H9 (cell line): ENCODE measurements around the gene AREG. TPM values are rescaled to one million over a fixed set of nuclear protein-coding genes. Genes with fewer than 3 reads are reported as not detected.

Source experiments
- DNase-seq: peaks from one replicate; pipeline ENCODE4 v3.0.0-alpha.2; 2017
- H2AFZ ChIP-seq: one replicate; pipeline ENCODE4 v1.6.1; 2013; ENCODE audit warnings: mild to moderate bottlenecking, low read length, control low read depth, moderate library complexity
- H2AK5ac ChIP-seq: 2 replicates; pipeline ENCODE4 v1.6.1; 2013; ENCODE audit warnings: low read length, control low read depth, mixed read lengths; ENCODE audit not compliant: insufficient read length
- H2BK120ac ChIP-seq: one replicate; pipeline ENCODE4 v1.6.1; 2013; ENCODE audit warnings: low read depth, mild to moderate bottlenecking, low read length, control low read depth, inconsistent platforms; ENCODE audit not compliant: poor library complexity, severe bottlenecking
- H2BK12ac ChIP-seq: 2 replicates; pipeline ENCODE4 v1.6.1; 2013; ENCODE audit warnings: low read length, control low read depth, mixed read lengths, low read depth; ENCODE audit not compliant: insufficient read length
- H2BK15ac ChIP-seq: 2 replicates; pipeline ENCODE4 v1.6.1; 2013; ENCODE audit warnings: low read depth, low read length, control low read depth
- H2BK20ac ChIP-seq: one replicate; pipeline ENCODE4 v1.6.1; 2013; ENCODE audit warnings: low read depth, mild to moderate bottlenecking, low read length, control low read depth, inconsistent platforms; ENCODE audit not compliant: poor library complexity, severe bottlenecking
- H2BK5ac ChIP-seq: 2 replicates; pipeline ENCODE4 v1.6.1; 2013; ENCODE audit warnings: low read length, control low read depth, mixed read lengths; ENCODE audit not compliant: insufficient read length
- H3K14ac ChIP-seq: 2 replicates; pipeline ENCODE4 v1.6.1; 2013; ENCODE audit warnings: low read length, control low read depth; ENCODE audit not compliant: insufficient read depth
- H3K18ac ChIP-seq: 2 replicates; pipeline ENCODE4 v1.6.1; 2013; ENCODE audit warnings: low read depth, mild to moderate bottlenecking, mixed read lengths, low read length, control low read depth; ENCODE audit not compliant: insufficient read length
- H3K23ac ChIP-seq: 2 replicates; pipeline ENCODE4 v1.6.1; 2013; ENCODE audit warnings: low read length, control low read depth, mixed read lengths, low read depth; ENCODE audit not compliant: insufficient read length
- H3K23me2 ChIP-seq: 2 replicates; pipeline ENCODE4 v1.6.1; 2013; ENCODE audit warnings: low read depth, mild to moderate bottlenecking, mixed read lengths, low read length, control low read depth; ENCODE audit not compliant: insufficient read length, poor library complexity, severe bottlenecking
- H3K27ac ChIP-seq: 2 replicates; pipeline ENCODE4 v1.5.1; 2013; ENCODE audit warnings: low read length, control low read depth, mixed read lengths, low read depth; ENCODE audit not compliant: insufficient read length
- H3K27me3 ChIP-seq: 2 replicates; pipeline ENCODE4 v1.6.1; 2013; ENCODE audit warnings: low read length, control low read depth, inconsistent platforms; ENCODE audit not compliant: insufficient read depth
- H3K4ac ChIP-seq: 2 replicates; pipeline ENCODE4 v1.6.1; 2013; ENCODE audit warnings: low read depth, mild to moderate bottlenecking, control low read depth, inconsistent platforms, low read length, moderate library complexity
- H3K4me1 ChIP-seq: 2 replicates; pipeline ENCODE4 v1.6.1; 2013; ENCODE audit warnings: low read length, control low read depth, inconsistent platforms; ENCODE audit not compliant: insufficient read depth
- H3K4me2 ChIP-seq: 2 replicates; pipeline ENCODE4 v1.6.1; 2013; ENCODE audit warnings: low read length, control low read depth, mixed read lengths; ENCODE audit not compliant: insufficient read length, insufficient read depth
- H3K56ac ChIP-seq: 2 replicates; pipeline ENCODE4 v1.6.1; 2013; ENCODE audit warnings: low read depth, mild to moderate bottlenecking, mixed read lengths, low read length, control low read depth; ENCODE audit not compliant: insufficient read length
- H3K79me1 ChIP-seq: 2 replicates; pipeline ENCODE4 v1.6.1; 2013; ENCODE audit warnings: low read depth, mild to moderate bottlenecking, moderate library complexity, low read length, control low read depth, inconsistent platforms; ENCODE audit not compliant: insufficient read depth, poor library complexity, severe bottlenecking
- H3K79me2 ChIP-seq: 2 replicates; pipeline ENCODE4 v1.6.1; 2013; ENCODE audit warnings: low read length, control low read depth, inconsistent platforms; ENCODE audit not compliant: insufficient read depth
- H3K9ac ChIP-seq: 2 replicates; pipeline ENCODE4 v1.6.1; 2013; ENCODE audit warnings: low read length, control low read depth, mixed read lengths; ENCODE audit not compliant: insufficient read length; ENCODE audit errors: extremely low read depth
- H3K9me3 ChIP-seq: one replicate; pipeline ENCODE4 v1.6.1; 2013; ENCODE audit warnings: low read depth, low read length, inconsistent platforms; ENCODE audit not compliant: control insufficient read depth
- H3T11ph ChIP-seq: one replicate; pipeline ENCODE4 v1.6.1; 2013; ENCODE audit warnings: mild to moderate bottlenecking, low read length, control low read depth, inconsistent platforms
- H4K20me1 ChIP-seq: one replicate; pipeline ENCODE4 v1.6.1; 2013; ENCODE audit not compliant: control insufficient read depth, insufficient read length, insufficient read depth
- H4K5ac ChIP-seq: 2 replicates; pipeline ENCODE4 v1.6.1; 2013; ENCODE audit warnings: low read depth, mild to moderate bottlenecking, mixed read lengths, low read length, control low read depth; ENCODE audit not compliant: insufficient read length
- H4K8ac ChIP-seq: replicated peaks from 2 replicates; pipeline ENCODE4 v1.6.1; 2013; ENCODE audit warnings: low read length, control low read depth, mixed read lengths, low read depth; ENCODE audit not compliant: insufficient read length
- H4K91ac ChIP-seq: 2 replicates; pipeline ENCODE4 v1.6.1; 2013; ENCODE audit warnings: low read depth, mild to moderate bottlenecking, moderate library complexity, mixed read lengths, low read length, control low read depth; ENCODE audit not compliant: insufficient read length
- H3K27ac Mint-ChIP-seq, 3 experiments: 2 replicates in 2 of 3; 3 replicates in 1 of 3; pipeline ENCODE4 v1.8.0; 2020 to 2021; ENCODE audit warnings: mixed read lengths in 3 of 3, mild to moderate bottlenecking in 1 of 3, moderate library complexity in 1 of 3
- H3K27me3 Mint-ChIP-seq: 2 replicates; pipeline ENCODE4 v1.8.0; 2021; ENCODE audit warnings: low read depth, mild to moderate bottlenecking, moderate library complexity, mixed read lengths
- H3K36me3 Mint-ChIP-seq, 3 experiments: 2 replicates in 2 of 3; 3 replicates in 1 of 3; pipeline ENCODE4 v1.8.0; 2020 to 2021; ENCODE audit warnings: low read depth in 3 of 3, mixed read lengths in 3 of 3; ENCODE audit not compliant: insufficient read depth in 1 of 3
- H3K4me1 Mint-ChIP-seq, 2 experiments: 2 replicates each; pipeline ENCODE4 v1.8.0; 2020; ENCODE audit warnings: mixed read lengths in 2 of 2
- H3K4me3 Mint-ChIP-seq, 2 experiments: 2 replicates in 1 of 2; 3 replicates in 1 of 2; pipeline ENCODE4 v1.8.0; 2020 to 2021; ENCODE audit warnings: mild to moderate bottlenecking in 2 of 2, mixed read lengths in 2 of 2, moderate library complexity in 1 of 2
- H3K9me3 Mint-ChIP-seq, 2 experiments: 2 replicates in 1 of 2; 3 replicates in 1 of 2; pipeline ENCODE4 v1.8.0; 2020; ENCODE audit warnings: mild to moderate bottlenecking in 2 of 2, mixed read lengths in 2 of 2, moderate library complexity in 1 of 2
- CTCF ChIP-seq: fragments of 200-600 bp; sonication (generic); conservative IDR thresholded peaks from 3 replicates; pipeline ENCODE4 v1.8.0; 2021; ENCODE audit warnings: antibody characterized with exemption, mild to moderate bottlenecking
- WGBS: extraction: QIAGEN DNeasy Blood & Tissue Kit; methylation state at CpG from one replicate; pipeline ENCODE4 v1.1.7; 2013; ENCODE audit warnings: missing lambda C conversion rate, low lambda C conversion rate, mixed read lengths; ENCODE audit not compliant: insufficient read length; ENCODE audit errors: extremely low coverage; 5-methylcytosine and 5-hydroxymethylcytosine counted together
- total RNA-seq: library from RNA; stranded (reverse); gene quantifications from 2 replicates; pipeline ENCODE4 v1.2.1, GENCODE V29; 2021

AREG gene
- total RNA-seq, 1 experiment from 2014 or later = 0.28 TPM

GRCh38 chr4:74426101-74426500 lies 18.8 kb upstream of the AREG start:
- Histone ChIP-seq H2AK5ac (no peak overlapping the region), H3K56ac (no peak overlapping the region), H3K27ac (no peak overlapping the region), H3K9me3 (no peaks in the 10 kb centered on the region), H4K91ac (no peak overlapping the region), H2AFZ (no peak overlapping the region), H3K18ac (no peak overlapping the region), H3K79me2 (no peaks in the 10 kb centered on the region), H3K4ac (no peak overlapping the region), H3K23me2 (no peaks in the 10 kb centered on the region), H3K4me1 (no peaks in the 10 kb centered on the region), H3K9ac (no peak overlapping the region), H4K8ac (no peak overlapping the region), H4K5ac (no peak overlapping the region), H3K23ac (no peak overlapping the region), H2BK5ac (no peak overlapping the region), H3K27me3 (no peaks in the 10 kb centered on the region), H3T11ph (no peak overlapping the region), H2BK12ac (no peak overlapping the region), H3K4me2 (no peak overlapping the region), H4K20me1 (no peaks in the 10 kb centered on the region), H3K79me1 (no peaks in the 10 kb centered on the region), H2BK15ac (no peak overlapping the region), H2BK20ac (no peak overlapping the region), H2BK120ac (no peak overlapping the region), H3K14ac (no peak overlapping the region)
- Mint-ChIP-seq H3K4me1 (peaks cover 5 to 6% of the 10 kb centered on the region in 2 experiments; a peak in 3 of 4 replicates), H3K36me3 (no peaks in the 10 kb centered on the region), H3K27me3 (no peaks in the 10 kb centered on the region), H3K4me3 (no peak overlapping the region), H3K9me3 (no peaks in the 10 kb centered on the region), H3K27ac (no peak overlapping the region)
- no peak for DNase-seq
- no CpG with 5 or more reads among the region's 1 CpG for WGBS
- no peak for TF ChIP-seq CTCF
